DMS153 (cell line): ENCODE measurements around the gene MXD1.

ENCODE experiments used
- DNase-seq: peaks from one replicate; lab custom pipeline; 2025; lab: John Stamatoyannopoulos, UW

The MXD1 gene

DNA sequence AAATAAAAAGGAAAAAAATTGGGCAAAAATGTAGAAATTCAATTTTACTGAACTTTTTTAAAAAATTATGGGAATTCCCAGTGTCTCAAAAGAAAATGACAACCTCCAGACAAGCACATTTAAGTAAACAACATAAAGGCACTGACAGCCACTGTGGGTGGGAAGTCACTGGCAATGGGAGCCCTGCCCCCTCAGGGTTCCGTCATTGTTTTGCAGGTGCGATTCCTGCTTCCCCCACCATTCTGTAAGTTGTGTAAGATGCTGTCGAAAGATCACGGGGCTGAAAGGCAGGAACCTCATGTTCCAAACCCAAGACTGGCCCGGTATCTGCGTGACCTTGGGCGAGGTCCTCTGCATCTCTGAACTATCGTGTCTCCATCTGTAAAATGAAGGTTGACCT is 62.3 kb downstream of the MXD1 start:
- no peak for DNase-seq

GRCh38 chr2:69977906-69978482 is 63.1 kb downstream of the MXD1 start:
- DNase-seq = no peak

DNA sequence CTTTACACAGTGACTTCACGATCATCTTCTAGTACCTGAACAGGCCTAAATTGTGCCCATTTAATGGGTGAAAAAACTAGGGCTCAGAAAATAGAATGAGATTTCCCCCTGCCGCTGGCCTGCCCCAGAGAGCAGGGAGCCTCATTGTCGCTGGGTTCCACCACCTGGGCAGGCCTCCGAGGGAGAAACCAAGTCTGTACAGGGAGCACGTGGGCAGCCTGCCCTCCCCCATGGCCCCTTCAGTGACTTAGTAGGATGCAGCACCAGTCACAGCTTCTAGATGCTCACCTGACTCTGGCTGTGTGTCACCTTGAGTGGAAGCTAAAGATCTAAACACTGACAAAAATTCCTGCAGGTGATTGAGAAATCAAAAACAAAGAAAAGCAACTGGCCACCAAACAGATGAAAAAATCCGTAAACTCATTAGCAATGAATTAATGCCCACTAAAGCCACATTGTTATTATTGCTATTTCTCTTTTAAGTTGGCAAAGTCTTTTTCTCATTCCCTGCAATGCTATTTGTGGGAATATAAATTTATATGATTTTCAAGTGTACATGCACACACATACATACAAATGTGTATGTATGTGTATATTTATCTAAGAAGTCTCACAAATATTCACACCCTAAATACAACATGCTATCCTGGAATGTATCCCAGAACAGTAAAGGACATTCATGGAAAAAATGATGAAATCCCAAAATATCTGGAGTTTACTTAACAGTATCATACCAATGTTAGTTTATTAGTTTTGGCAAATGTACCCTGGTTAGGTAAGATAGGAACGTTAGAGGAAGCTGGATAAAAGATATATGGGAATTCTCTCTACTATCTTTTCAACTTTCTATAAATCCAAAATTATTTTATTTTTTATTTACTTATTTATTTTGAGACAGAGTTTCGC is 65.2 kb downstream of the MXD1 start:
- DNase-seq = no peak

GRCh38 chr2:69983392-69983966 is 68.6 kb downstream of the MXD1 start:
- DNase-seq = no peak

DNA sequence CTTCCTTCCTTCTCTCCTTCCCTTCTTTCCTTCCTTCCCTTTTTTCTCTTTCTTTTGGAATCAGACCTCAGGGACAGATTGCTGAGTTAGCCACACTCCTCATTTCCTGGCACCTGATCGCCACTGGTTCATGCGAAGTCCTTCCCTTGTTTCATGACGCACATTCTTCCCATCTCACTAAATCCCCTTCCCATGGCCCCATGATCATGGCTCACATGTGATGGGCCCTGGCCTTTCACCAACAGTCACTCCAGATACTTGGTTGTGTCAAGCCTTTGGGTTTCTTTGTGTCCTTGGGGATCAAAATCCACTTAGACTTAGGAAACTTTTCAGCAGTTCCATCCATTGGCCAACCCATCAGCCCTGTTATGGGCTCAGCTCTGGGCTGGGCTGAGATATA is 70.3 kb downstream of the MXD1 start:
- no peak for DNase-seq

DNA sequence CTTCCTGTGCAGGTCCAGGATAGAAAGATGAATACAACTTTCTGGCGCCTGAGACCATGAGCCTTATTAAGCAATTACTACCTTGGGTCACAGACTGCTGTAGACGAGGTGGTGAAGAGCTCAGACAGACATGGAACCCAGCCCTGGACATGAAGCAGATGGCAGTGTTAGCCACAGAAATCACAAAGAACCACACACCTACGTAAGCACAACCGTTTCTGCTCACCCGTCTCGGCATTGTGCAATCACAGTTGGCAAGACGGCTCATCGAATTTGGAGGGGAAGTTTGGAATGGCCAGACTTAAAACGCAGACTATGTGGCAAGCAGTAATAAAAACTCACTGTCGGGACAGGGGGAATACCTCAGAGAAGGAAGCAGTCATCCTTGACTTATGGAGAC is 70.8 kb downstream of the MXD1 start:
- no peak for DNase-seq

DNA sequence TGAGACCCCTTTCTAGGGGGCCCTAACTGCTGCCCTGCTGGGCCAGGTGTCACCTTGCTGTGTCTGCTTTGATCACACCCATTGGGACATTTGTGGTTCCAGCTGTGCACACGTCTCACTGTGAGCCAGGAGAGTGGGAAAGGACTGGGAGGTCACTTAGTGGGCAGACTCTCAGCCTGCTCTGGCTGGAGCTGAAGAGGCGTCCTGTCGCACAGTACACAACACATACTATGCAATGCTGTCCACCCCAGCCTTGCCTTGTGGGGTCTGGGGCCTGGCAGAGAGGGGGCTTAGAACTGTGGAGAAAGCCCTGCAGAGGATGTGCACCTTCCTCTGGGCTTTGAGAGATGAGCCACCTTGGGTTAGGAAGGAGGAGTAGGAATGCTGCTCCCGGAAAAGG is 71.8 kb downstream of the MXD1 start:
- no peak for DNase-seq

GRCh38 chr2:69988086-69988635 is 73.3 kb downstream of the MXD1 start:
- no peak for DNase-seq

GRCh38 chr2:69989009-69989408 is 74.1 kb downstream of the MXD1 start:
- no peak for DNase-seq

DNA sequence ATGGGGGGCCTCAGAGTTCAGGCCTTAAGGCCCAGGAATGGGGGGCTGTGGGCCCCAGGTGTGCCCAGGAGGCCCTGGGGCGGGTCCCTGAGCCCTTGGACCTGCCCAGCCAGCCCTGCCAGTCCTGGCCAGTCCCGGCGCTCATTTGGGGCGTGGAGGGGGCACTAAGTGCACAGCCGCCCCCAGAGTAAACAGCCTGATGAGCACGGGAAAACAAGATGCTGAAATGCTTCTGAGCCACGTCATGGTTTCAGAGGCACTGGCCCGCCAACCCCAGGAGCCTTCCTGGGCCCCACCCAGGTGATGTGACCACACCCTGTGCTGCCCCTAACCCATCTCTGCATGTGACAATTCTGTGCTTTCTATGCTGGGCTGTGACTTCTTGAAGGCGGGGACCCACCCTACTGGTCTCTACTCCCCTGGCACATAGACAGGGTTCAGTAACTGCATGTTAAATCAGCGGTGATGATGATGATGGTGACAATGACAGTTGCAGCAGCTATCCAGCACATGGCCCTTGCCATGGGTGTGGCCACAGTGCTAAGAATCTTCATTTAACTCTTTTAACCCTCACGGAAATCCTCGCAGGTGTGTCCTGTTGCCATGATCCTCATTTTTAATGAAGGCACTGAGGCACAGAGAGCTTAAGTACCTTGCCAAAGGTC is 74.7 kb downstream of the MXD1 start:
- no peak for DNase-seq
